C1 segment of cervical spinal cord (tissue), 14 donors: ENCODE measurements around the gene FNBP1L.

Source experiments
- DNase-seq, 14 donors: peaks; one replicate each; lab custom pipeline; 2025; lab: John Stamatoyannopoulos, UW

The FNBP1L gene

GRCh38 chr1:93447481-93448291, at the start of gene FNBP1L:
Gene FNBP1L, plus strand, starts transcription at chr1:93448118. Its CDS starts 164 bp downstream, at chr1:93448282.
- DNase-seq = peak in 11 of 14 donors; percentile 11 to 79 (median 61)

DNA sequence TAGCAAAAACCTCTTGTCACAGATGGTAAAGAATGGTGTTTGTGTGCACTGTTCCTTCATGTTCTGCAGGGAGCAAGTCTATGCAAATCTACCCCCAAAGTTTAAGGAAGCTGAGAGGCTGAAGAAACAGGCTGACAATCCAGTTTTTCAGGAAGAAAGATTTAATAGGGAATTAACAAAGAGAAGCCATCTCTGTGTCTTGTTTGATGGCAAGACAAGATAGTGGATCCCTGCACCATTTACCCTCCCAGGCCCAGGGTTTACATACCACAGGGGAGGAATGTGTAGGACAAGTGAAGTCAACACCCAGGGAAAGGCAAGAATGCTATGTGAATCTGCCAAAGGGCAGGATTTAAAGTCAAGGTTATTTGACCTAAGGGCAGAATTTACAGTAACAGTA, 48.1 kb upstream of the FNBP1L start:
- DNase-seq = no peak

GRCh38 chr1:93408203-93408602, 39.7 kb upstream of the FNBP1L start:
- DNase-seq = no peak

DNA sequence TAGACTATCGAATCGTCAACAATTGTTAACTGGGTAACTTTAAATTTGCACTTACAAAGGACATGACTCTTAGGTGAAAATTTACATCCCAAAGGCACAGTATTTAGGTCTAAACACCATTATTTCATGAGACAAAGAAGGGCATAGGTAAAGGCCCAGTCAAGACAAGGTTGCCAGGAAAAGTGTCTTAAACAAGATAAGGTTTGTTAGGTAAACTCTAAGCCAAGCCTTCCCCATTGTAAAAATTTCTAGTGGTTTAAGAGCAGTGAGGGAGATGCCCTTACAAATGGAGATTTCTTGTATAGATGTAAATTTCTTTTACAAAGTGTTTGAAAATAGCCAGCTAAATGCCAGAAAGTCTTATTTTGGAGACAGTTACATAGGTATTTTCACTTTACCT, 36.9 kb upstream of the FNBP1L start:
- DNase-seq = no peak

GRCh38 chr1:93414749-93415148, 33.2 kb upstream of the FNBP1L start:
- DNase-seq = no peak

GRCh38 chr1:93415296-93415695, 32.6 kb upstream of the FNBP1L start:
- DNase-seq = no peak

DNA sequence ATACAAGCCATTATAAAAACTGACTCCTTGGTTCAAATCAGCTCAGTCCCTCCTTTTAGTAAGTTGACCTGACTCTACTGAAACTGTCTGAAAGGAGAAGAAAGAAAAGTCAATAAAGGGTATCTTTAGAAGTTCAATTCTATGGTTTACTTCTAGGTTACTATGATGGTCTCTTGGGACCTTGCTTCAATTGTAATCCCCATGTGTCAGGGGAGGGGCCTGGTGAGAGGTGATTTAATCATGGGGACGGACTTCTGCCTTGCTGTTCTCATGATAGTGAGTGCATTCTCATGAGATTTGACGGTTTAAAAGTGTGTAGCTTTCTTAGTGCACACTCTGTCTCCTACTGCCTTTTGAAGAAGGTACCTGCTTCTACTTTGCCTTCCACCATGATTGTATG, 31.7 kb upstream of the FNBP1L start:
- DNase-seq = no peak

GRCh38 chr1:93419344-93419743, 28.6 kb upstream of the FNBP1L start:
- DNase-seq = no peak

GRCh38 chr1:93420400-93420799, 27.5 kb upstream of the FNBP1L start:
- no peak for DNase-seq

- no peak for DNase-seq
These were observed 21.7 kb upstream of the FNBP1L start for GRCh38 chr1:93426181-93426580.

- DNase-seq = peak in 1 of 14 donors; percentile 14
These were observed 20.3 kb upstream of the FNBP1L start for GRCh38 chr1:93427656-93428055.

DNA sequence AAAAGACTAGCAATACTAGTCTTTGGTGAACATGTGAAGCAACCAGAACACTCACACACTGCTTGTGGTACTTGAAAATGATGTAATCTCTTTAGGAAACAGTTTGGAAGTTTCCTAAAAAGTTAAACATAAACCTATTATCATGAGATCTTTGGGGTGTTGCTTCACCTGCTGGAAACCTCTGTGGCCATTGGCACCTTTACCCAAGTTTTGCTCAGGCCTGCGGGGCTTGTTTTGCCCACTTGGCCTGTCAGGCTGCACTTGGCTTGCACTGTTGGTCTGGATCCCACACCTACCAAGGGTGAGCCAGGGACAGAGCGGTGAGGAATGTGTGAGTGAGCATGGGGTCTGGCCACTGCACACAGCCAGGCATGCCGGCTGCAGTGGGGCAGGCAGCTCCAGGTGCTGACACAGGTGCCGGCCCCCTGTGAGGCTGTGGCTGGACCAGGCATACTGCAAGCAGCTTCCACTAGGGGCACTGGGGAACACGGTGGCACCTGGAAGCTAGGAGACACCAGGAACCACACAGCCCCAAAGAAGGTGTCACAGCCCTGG, 14.4 kb upstream of the FNBP1L start:
- DNase-seq = no peak

- no peak for DNase-seq
These were observed 13.8 kb upstream of the FNBP1L start for GRCh38 chr1:93434088-93434487.

GRCh38 chr1:93434987-93435386, 12.9 kb upstream of the FNBP1L start:
- DNase-seq = no peak

DNA sequence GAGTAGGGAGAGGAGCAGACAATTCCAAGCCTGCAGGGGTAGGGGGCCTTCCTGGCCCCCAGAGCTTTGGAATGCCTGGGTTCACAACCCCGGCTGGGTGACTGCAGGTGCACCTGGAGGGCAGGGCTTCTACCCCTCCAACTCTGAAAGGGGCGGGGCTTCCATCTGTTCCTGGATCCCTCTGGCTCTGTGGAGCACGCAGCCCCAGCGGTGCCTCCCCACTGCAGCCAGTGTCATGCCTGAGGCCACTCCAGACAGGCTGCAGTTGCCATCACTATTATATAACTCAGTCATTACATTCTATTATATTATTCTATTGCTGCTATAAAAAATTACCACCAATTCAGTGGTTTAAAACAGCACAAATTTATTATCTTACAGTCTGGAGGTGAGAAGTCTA, 12.5 kb upstream of the FNBP1L start:
- DNase-seq = no peak

GRCh38 chr1:93436496-93436895, 11.4 kb upstream of the FNBP1L start:
- no peak for DNase-seq

DNA sequence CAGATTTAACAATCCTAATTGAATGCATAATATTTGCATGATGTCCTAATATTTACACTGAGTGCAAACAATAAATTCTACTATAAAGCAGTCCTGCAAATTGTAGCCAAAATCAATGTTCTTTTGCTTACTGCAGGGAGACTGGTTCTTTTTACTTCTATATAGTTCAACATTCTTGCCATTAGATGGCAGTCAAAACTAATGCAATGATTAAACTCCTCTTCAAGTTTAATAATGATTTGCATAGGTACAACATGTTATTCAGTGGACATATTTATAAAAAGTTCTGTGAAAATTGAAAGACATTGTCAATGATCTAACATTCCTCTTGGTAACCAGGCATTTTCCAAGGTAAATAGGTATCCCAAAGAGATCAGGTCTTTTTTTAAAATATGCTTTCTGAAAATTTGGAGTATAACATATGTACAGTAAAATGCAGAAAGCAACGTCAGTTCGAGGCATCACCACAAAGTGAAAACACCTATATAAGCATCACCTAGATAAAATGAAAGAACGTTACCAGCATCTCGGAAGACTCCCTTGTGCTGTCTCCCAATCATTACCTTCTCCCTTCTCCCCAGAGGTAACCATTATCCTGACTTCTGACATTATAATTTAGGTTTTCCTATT, 9.8 kb upstream of the FNBP1L start:
- no peak for DNase-seq

GRCh38 chr1:93438716-93439115, 9.2 kb upstream of the FNBP1L start:
- DNase-seq = no peak

- DNase-seq = no peak
These were observed 7.6 kb upstream of the FNBP1L start for GRCh38 chr1:93440272-93440671.

DNA sequence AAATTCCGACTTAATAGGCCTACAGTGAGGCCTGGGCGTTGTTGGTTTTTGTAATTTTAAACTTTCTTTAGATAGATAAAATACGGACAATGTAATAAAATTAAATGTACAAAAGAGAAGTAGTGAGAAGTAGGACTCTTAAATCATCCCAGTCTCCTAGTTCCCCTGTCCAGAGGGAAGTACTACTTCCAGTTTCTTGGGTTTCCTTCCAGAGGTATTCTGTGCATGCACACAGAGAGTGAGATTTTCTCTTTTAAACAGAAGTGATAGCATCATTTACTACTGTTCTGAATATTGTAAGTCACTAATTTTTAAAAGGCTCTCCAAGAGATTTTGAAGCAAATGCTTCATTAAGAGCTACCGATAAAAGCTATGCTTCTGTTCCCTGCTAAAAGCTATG, 7.2 kb upstream of the FNBP1L start:
- no peak for DNase-seq

GRCh38 chr1:93441589-93441988, 6.3 kb upstream of the FNBP1L start:
- DNase-seq = no peak

GRCh38 chr1:93442008-93442666, 5.8 kb upstream of the FNBP1L start:
- no peak for DNase-seq
